Measurements from ENCODE around the gene ABCF1. TPM values are rescaled to one million over a fixed set of nuclear protein-coding genes. Genes with fewer than 3 reads are reported as not detected.
A peak's percentile ranks its signal among the peaks of the same experiment; 100 is the strongest.

ABCF1 gene
- total and polyA plus RNA-seq, 2 donors (not counting 1 experiment from before 2014, with no cell fraction given) = 35.5 to 49.2 TPM

GRCh38 chr6:30612213-30612612 lies 41.0 kb downstream of the ABCF1 start:
- DNase-seq (ENCODE audit: low read depth in 2 of 2) = peak; percentile 29 to 68
- TF ChIP-seq CTCF (conservative IDR thresholded peaks at IDR 0.05 in 1 of 2, IDR thresholded peaks at IDR 0.05 in 1 of 2; ENCODE audit: low read depth in 1 of 2, low read length in 2 of 2) (peak; percentile 29 to 56), EZH2 (IDR thresholded peaks at IDR 0.05; ENCODE audit: low read length, missing control alignments) (no peak)
- no peak overlapping the region for H3K27ac ChIP-seq (ENCODE audit: insufficient read depth, low read length)
- no peak overlapping the region for H3K9ac ChIP-seq (ENCODE audit: insufficient read depth, low read length)
- H2AFZ ChIP-seq (ENCODE audit: low read length) = no peak overlapping the region
- H3K79me2 ChIP-seq (ENCODE audit: control insufficient read depth, insufficient read depth, low read length) = peaks cover 25% of the 10 kb centered on the region
- peaks cover 13% of the 10 kb centered on the region for H3K4me1 ChIP-seq (ENCODE audit: control insufficient read depth, extremely low read depth, insufficient read depth, low read length)
- no peak overlapping the region for H3K4me3 ChIP-seq (replicated peaks in 1 of 4; ENCODE audit: control extremely low read depth in 1 of 4, insufficient read depth in 1 of 4, low read depth in 3 of 4, low read length in 4 of 4)
- peaks cover 5% of the 10 kb centered on the region for H3K36me3 ChIP-seq (ENCODE audit: control insufficient read depth, insufficient read depth, low read length)
- H3K4me2 ChIP-seq (ENCODE audit: extremely low read depth, insufficient read depth, low read length) = no peak overlapping the region
- H3K27me3 ChIP-seq (ENCODE audit: control insufficient read depth, insufficient read depth, low read length) = no peaks in the 10 kb centered on the region
- no peaks in the 10 kb centered on the region for H3K9me3 ChIP-seq (ENCODE audit: control insufficient read depth, insufficient read depth, low read depth, low read length)
- no peaks in the 10 kb centered on the region for H4K20me1 ChIP-seq (ENCODE audit: control insufficient read depth, extremely low read depth, insufficient read depth, low read length)

- H3K9ac ChIP-seq (ENCODE audit: insufficient read depth, low read length) = no peak overlapping the region
Measured at GRCh38 chr6:30612687-30613248, 41.5 kb downstream of the ABCF1 start.

More at GRCh38 chr6:30612687-30613248, 41.5 kb downstream of the ABCF1 start:
- Histone ChIP-seq H3K36me3 (ENCODE audit: control insufficient read depth, insufficient read depth, low read length) (peaks cover 5% of the 10 kb centered on the region), H3K27me3 (ENCODE audit: control insufficient read depth, insufficient read depth, low read length) (no peaks in the 10 kb centered on the region), H3K79me2 (ENCODE audit: control insufficient read depth, insufficient read depth, low read length) (peaks cover 25% of the 10 kb centered on the region), H4K20me1 (ENCODE audit: control insufficient read depth, extremely low read depth, insufficient read depth, low read length) (no peaks in the 10 kb centered on the region), H3K27ac (ENCODE audit: insufficient read depth, low read length) (peak overlapping the region; percentile 11), H3K4me2 (ENCODE audit: extremely low read depth, insufficient read depth, low read length) (peak overlapping the region; percentile 25), H3K9me3 (ENCODE audit: control insufficient read depth, insufficient read depth, low read depth, low read length) (no peaks in the 10 kb centered on the region), H3K4me1 (ENCODE audit: control insufficient read depth, extremely low read depth, insufficient read depth, low read length) (peaks cover 13% of the 10 kb centered on the region), H3K4me3 (replicated peaks in 1 of 4; ENCODE audit: control extremely low read depth in 1 of 4, insufficient read depth in 1 of 4, low read depth in 3 of 4, low read length in 4 of 4) (no peak overlapping the region), H2AFZ (ENCODE audit: low read length) (no peak overlapping the region)
- peak; percentile 56 to 89 for DNase-seq (ENCODE audit: low read depth in 2 of 2)
- TF ChIP-seq EZH2 (IDR thresholded peaks at IDR 0.05; ENCODE audit: low read length, missing control alignments) = no peak
- TF ChIP-seq CTCF (conservative IDR thresholded peaks at IDR 0.05 in 1 of 2, IDR thresholded peaks at IDR 0.05 in 1 of 2; ENCODE audit: low read depth in 1 of 2, low read length in 2 of 2) = no peak
